ENCODE measurements around the gene MEGF11.
A peak's percentile ranks its signal among the peaks of the same experiment; 100 is the strongest.
"Not testable (repeated sequence)": the region's sequence is repeated elsewhere in the genome, so short reads cannot be mapped to it uniquely, and the experiment has no call there.

The MEGF11 gene

DNA sequence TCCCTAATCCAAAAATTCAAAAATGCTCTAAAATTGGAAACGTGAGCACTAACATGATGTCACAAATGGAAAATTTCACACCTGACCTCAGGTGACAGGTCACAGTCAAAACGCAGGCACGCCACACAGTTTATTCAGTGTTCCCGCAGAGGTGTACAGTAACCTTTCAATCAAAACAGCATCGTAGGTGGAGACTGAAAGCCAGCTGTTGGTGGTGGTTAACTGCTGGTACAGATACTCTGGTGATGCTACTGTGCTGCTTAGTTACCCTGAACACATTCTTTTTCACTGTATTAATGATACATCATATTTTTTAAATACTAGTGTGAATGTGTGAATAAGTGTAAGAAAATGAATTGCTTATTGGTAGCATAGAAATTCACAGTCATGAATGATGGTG lies 360.5 kb downstream of the MEGF11 start:
- DNase-seq (ENCODE audit: low read depth, low spot score), result no peak

DNA sequence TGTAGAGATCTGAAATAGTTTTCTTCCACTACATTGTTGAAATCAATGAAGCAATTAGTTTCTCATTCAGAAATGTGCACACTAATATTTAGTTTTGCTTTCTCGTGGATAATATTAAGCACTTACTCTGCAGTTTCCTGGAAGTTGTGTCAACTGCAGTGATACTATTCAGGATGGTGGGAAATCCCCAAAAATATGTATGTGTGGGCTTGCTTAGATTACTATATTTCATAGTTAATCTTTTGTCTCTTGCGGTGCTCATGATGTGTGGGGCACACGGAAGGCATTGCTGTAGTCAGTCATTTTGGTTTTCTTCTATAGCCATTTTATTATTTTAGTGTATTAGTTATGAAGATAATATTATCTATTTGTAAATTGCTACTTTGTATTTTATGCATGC lies 364.6 kb downstream of the MEGF11 start:
- no peak for DNase-seq (ENCODE audit: low read depth, low spot score)

DNA sequence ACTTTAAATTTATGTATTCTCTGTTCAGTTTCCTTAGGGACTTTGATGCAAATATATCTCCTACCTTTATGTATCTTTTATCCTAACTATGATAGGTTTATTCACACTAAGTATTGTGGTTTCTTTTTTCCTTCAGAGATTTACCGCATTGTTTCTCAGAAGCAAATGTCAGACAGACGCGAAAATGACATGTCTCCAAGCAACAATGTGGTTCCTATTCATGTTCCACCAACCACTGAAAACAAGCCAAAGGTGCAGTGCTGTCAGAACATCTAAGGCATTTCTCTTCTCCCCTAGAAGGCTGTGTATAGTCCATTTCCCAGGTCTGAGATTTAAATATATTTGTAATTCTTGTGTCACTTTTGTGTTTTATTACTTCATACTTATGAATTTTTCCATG lies 366.0 kb downstream of the MEGF11 start:
- no peak for DNase-seq (ENCODE audit: low read depth, low spot score)

DNA sequence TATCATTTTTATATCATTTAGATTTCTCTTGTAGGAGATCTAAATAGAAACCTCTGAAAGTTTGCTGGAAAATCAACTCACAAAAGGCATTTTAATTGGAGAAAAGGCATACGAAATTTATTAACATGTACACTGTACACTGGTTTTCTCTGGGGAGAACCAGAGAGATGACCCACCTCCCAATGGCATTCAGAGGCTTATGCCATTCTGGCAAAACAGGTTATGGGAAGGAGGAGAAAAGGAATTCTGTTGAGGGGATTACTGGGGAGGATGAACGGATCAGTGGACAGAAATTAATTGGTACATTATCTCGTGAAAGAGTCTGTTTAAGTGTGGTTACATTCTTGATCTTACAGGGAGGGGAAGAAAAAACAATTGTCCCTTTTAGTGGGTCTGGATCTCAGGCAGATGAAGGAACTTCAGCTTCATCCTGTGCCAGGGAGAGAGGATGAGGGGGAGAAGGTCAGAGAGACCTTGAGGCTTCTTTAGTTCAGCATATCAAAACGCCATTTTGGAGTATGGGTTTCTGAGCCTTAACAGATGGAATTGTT lies 367.8 kb downstream of the MEGF11 start:
- DNase-seq (ENCODE audit: low read depth, low spot score), result no peak

DNA sequence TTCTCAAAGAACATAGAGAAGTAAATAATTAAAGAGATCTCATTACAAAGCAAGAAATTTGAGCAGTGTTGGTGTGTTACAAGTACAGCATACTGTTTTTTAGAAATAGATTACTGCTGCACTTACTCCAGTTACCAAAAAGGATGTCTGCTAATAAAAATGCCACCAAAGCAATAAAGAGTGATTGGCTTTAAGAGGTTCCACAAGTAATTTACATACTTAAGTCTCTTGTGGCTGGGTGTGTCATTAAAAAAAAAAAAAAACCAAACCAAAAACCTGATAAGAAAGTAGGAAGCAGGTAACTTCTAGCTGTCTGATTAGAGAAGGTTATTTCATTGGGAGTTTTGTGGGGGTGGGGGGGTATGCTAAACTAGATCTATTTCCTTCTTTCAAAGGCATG lies 369.0 kb downstream of the MEGF11 start:
- no peak for DNase-seq (ENCODE audit: low read depth, low spot score)

DNA sequence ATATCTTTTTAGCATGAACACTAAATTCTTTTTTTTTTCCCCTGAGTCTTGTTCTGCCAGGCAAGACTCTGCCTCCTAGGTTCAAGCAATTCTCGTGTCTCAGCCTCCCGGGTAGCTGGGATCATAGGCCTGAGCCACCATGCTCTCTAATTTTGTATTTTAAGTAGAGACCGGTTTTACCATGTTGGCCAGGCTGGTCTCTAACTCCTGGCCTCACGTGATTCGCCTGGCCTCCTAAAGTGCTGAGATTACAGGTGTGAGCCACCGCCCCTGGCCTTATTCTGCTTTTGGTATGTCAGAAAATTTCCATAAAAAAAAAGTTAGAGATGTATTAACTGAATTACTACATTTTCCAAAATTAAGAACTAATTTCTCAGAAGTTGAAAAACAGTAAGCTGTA lies 370.0 kb downstream of the MEGF11 start:
- DNase-seq (ENCODE audit: low read depth, low spot score), result no peak

DNA sequence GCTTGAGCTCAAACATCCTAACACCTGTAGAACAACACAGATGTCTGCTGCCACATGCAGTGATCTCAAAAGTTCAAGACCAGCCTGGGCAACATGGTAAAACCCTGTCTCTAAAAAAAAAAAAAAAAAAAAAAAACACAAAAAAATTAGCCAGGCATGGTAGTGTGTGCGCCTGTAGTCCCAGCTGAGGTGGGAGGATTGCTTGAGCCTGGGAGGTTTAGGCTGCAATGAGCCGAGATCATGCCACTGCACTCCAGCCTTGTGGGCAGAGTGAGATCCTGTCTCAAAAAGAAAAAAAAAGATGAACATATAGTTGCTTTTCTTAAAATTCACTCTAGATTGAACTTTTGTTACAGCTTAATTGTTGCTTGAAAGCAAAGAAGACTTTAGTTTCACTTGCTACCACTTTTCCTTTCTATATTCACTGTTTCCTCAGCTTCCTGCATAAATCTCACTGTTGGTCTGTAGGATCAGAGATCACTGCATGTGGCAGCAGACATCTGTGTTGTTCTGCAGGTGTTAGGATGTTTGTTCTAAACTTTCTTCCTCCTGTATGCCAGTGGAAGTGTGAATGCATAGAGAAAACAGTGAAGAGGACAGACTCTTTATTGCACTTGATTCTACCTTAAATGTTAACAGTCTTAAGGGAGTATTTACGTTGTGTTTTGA lies 371.6 kb downstream of the MEGF11 start:
- DNase-seq (ENCODE audit: low read depth, low spot score), result no peak

DNA sequence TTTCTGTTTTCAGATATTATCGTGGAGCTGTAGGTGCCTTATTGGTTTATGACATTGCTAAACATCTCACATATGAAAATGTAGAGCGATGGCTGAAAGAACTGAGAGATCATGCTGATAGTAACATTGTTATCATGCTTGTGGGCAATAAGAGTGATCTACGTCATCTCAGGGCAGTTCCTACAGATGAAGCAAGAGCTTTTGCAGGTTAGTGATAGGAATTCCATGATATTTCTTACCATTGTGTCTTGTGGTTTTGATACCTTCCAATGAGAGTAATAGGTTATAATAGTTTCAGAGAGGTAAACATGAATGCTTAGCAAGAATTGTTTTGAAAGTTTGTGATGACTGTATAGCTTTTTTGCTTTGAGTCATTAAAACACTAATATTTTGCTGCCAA lies 375.8 kb downstream of the MEGF11 start:
- no peak for DNase-seq (ENCODE audit: low read depth, low spot score)

DNA sequence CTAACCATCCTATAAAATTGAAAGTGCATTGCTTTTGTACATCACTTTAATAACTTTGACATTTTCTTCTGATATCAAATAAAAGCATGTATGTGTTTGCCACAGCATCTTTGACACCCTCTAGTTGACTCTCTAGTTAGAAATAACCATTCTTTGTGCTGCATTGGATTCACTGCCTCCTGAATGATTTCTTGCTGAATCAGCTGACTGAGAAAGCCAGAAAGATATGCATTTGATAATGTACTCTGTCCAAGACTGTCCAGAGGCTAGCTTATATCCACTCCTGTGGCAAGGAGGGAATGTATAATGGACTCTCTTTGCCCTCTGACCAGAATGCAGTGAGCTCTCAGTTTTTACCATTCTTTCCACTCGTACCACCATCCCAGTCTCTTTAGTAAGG lies 378.1 kb downstream of the MEGF11 start:
- DNase-seq (ENCODE audit: low read depth, low spot score), result no peak

DNA sequence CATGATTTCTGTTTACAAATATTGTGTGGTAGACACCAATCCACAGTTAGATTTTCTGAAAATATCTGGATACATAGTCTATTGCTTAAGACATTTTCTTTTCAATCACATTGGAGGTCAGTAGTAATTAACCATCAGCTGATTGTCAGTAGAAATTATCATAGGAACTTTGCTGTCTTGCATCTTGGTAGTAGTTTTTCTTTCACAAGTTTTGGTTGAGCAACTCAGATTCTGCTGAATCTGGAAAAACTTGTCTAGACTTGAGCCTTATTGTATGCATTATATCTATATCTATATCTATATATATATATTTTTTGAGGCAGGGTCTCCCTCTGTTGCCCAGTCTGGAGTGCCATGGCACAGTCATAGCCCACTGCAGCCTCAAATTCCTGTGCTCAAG lies 380.3 kb downstream of the MEGF11 start:
- DNase-seq (ENCODE audit: low read depth, low spot score), result no peak

DNA sequence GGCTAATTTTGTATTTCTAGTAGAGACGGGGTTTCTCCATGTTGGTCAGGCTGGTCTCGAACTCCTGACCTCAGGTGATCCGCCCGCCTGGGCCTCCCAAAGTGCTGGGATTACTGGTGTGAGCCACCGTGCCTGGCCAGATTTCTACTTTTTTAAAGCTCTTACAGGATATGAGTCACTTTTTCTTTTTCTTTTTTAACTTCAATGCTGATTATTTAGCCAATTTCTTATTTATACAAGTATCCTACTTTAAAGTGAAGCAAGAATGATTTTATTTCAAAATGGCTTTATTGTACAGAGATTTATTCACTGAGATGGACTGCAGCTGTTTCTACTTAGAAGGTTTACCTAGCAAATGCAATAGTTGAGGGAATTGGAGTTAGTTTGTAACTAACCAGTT lies 381.0 kb downstream of the MEGF11 start:
- DNase-seq (ENCODE audit: low read depth, low spot score), result not testable (repeated sequence)

DNA sequence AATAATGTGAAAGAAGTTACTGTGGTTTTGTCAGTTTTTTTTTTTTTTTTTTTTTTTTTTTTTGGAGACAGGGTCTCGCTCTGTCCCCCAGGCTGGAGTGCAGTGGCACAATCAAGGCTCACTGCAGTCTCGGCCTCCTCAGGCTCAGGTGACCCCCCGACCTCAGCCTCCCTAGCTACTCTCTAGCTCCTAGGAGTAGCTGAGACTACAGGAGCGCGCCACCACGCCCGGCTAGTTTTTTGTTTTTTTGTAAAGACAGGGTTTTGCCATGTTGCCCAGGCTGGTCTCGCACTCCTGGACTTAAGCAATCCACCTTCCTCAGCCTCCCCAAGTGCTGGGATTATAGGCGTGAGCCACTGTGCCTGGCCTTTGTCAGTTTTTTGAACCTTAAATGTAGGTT lies 381.7 kb downstream of the MEGF11 start:
- DNase-seq (ENCODE audit: low read depth, low spot score), result not testable (repeated sequence)

DNA sequence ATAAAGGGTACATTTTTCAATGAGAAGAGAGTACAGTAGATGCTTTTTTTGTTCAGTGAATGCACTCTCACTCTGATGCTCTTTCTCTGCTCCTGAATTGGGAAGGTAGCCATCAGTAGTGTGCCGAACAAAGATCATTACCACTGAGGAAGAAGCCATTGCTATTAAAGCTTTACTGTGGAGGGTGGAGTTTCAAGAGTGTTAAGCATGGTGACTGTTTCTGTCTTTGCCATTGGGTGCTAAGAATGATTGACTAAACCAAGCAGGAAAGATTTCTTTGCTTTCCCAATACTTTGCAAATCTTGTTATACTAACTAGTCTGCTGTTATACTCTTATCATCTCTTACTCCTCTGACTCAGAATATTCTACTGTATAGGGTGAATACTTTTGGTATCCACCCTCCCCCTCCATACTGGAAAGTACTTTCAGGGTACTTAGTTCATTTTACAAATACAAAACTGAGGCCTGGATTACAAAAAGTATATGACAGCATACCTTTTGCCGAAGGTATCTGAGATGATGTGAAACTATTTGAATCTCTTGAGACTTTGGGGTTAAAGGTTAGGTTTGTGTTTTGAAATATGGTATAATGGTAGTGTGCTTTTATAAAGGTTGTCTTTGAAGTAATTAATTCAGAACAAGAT lies 382.5 kb downstream of the MEGF11 start:
- DNase-seq (ENCODE audit: low read depth, low spot score), result no peak

DNA sequence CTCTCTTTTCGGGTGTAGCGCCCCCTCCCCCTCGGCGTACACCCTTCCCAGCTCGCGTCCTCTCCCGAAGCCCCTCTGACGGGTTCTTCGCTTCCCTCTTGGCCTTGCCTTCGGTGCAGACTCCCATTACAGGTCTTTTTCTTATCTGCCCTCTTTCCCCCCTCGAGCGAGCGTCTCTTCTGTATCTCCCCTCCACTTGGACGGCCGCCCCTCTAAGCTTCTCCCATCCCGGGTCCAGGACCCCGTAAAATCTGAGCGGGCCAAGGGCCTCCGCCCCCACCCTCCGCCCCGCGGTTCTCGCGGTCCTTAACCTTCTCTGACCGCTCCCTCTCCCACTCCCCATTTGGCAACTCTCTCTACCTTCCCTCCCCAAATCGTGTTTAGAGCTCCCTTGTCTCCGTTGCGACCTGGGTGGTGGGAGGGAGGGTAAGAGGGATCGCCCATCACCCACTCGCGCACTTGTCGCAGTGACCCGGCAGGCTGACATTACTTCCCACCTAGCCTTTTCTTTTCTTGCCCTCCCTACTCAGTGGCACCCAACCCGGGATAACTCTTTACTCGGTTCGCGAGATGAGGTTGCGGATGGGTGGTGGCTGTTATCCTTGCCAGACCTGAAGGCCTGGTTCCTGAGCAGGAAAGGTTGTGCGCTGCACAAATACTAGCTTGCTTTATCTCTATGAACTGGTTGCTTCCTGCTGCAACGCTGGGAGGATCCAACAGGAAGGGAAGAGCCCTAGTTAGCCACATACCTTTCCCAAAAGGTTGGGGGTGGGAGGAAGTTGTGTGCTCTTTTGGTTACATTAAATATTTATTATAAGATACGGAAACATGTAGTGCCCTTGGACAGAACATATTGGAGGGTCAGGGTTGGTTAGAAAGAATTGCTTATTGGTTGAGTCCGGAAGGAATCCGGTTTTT lies 383.3 kb downstream of the MEGF11 start:
- DNase-seq (ENCODE audit: low read depth, low spot score), result no peak

DNA sequence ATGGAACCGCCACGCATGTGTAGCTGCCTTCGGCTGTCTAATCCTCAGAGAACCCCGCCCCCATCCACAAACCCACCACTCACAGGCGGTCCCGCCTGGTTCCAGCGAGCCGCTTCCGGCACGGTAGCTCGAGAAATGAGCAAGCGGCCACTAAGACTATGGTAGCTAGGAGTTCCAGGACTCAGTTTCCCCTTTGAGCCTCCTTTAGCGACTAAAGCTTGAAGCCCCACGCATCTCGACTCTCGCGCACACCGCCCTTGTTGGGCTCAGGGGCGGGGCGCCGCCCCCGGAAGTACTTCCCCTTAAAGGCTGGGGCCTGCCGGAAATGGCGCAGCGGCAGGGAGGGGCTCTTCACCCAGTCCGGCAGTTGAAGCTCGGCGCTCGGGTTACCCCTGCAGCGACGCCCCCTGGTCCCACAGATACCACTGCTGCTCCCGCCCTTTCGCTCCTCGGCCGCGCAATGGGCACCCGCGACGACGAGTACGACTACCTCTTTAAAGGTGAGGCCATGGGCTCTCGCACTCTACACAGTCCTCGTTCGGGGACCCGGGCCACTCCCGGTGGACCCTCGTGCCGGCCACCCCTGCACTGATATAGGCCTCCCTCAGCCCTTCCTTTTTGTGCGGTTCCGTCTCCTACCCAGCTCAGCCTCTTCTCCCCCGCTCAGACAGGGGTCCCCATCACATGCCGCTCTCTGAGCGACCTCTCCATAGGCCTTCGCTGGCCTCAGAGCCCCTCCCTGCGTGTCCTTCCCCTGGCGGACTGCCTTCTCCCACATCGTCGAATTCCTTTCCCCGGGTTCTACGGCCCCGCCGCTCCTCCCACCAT lies 384.2 kb downstream of the MEGF11 start, which contains the start of gene RAB11A:
RAB11A (plus strand) TSS at position 366 of the 828 bp plus-strand sequence; CDS start at position 461, 95 bp downstream.
- DNase-seq (ENCODE audit: low read depth, low spot score), result peak; percentile 92

DNA sequence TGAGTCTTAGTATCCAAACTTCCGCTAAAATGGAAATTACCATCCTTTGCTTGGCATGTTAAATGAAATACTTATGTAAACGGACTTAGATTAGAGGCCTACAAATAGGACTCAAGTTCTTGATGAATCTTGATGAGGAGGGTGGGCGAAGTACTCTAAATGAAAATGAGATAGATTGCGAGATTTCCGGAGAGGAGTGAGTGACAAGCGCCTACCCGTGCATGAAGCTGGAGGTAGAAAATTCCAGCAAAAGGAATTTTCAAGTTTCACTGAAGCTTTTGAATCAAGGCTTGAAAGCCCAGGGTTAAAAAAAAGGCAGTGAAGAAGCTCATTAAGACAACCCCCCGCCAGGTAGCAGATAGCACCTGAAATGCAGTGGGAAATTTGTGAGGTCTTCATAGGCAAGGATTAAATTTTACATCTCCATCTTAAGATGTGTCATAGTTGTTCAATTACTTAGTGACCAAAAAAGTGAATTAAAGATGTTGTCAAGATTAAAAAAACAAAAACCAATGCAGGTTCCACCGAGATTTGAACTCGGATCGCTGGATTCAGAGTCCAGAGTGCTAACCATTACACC lies 384.9 kb downstream of the MEGF11 start:
- DNase-seq (ENCODE audit: low read depth, low spot score), result no peak

DNA sequence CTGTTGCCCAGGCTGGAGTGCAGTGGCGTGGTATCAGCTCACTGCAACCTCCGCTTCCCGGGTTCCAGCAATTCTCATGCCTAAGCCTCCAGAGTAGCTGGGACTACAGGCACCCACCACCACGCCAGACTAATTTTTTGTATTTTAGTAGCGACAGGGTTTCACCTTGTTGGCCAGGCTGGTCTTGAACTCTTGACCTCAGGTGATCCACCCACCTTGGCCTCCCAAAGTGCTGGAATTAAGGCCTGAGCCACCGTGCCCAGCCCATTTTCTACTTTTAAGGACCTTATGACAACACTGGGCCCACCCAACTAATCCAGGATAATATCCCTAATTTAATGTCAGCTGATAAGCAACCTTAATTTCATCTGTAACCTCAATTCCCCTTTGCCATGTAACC lies 385.6 kb downstream of the MEGF11 start:
- DNase-seq (ENCODE audit: low read depth, low spot score), result not testable (repeated sequence)

DNA sequence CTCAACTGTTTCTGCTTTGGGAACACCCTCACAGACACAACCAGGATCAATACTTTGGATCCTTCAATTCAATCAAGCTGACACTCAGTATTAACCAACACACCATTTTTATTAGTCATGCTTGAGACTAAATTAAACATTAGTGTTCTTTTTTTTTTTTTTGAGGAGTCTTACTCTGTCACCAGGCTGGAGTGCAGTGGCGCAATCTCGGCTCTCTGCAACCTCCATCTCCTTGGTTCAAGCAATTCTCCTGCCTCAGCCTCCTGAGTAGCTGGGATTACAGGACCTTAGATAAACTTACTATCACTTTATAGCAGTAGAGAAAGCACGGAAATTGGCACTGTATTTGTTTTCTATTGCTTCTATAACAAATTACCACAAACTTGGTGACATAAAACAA lies 386.3 kb downstream of the MEGF11 start:
- DNase-seq (ENCODE audit: low read depth, low spot score), result no peak

DNA sequence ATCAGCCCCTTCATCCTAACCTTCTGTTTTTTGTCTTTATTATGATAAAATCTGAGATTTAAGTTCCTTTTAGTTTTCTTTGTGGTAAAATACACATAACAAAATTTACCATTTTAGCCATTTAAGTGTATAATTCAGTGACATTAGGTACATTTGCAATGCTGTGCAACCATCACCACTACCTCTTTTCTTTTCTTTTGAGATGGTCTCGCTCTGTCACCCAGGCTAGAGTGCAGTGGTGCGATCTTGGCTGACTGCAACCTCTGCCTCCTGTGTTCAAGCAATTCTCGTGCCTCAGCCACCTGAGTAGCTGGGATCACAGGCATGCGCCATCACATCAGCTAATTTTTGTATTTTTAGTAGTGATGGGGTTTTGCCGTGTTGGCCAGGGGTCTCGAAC lies 390.4 kb downstream of the MEGF11 start:
- DNase-seq (ENCODE audit: low read depth, low spot score), result no peak

DNA sequence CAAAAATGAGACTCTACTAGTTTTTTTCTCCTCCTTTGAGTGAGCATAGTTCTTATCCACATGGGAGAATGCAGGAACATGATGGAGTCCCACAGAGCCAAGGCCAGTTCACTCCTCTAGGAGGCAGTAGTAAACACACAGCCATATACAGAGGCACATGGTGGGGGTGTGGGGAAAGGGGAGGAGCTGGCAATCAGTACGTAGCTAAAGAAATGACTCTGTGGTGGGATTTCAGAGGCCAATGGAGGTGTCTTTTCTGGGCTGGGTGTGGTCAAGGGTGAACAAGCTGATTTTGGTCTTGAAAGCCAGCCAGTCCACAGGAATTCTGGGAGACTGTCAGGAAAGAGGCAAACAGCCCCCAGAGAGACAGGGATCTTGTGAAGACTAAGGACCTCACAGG lies 390.9 kb downstream of the MEGF11 start:
- peak; percentile 19 for DNase-seq (ENCODE audit: low read depth, low spot score)
